ENCODE measurements around the gene NAV2.

The NAV2 gene

GRCh38 chr11:19879307-19880087 is 166.9 kb downstream of the NAV2 start:
- H3K36me3 ChIP-seq (ENCODE audit: control insufficient read depth, insufficient read depth, low read length): peaks cover 46% of the 10 kb centered on the region
- H3K4me1 ChIP-seq (ENCODE audit: control insufficient read depth, insufficient read depth, low read length): no peaks in the 10 kb centered on the region
- no peak overlapping the region for H3K9ac ChIP-seq (ENCODE audit: low read depth, low read length)
- H3K4me3 ChIP-seq (ENCODE audit: low read depth, low read length): no peak overlapping the region
- no peaks in the 10 kb centered on the region for H3K9me3 ChIP-seq (ENCODE audit: control insufficient read depth, insufficient read depth, low read length)
- no peak overlapping the region for H3K27ac ChIP-seq (ENCODE audit: low read depth, low read length)
- H3K27me3 ChIP-seq (ENCODE audit: control insufficient read depth, insufficient read depth, low read length): no peaks in the 10 kb centered on the region

- Histone ChIP-seq H3K9me3 (ENCODE audit: control insufficient read depth, insufficient read depth, low read length) (no peaks in the 10 kb centered on the region), H3K9ac (ENCODE audit: low read depth, low read length) (no peak overlapping the region), H3K36me3 (ENCODE audit: control insufficient read depth, insufficient read depth, low read length) (peaks cover 50% of the 10 kb centered on the region), H3K27me3 (ENCODE audit: control insufficient read depth, insufficient read depth, low read length) (no peaks in the 10 kb centered on the region), H3K4me3 (ENCODE audit: low read depth, low read length) (no peak overlapping the region), H3K4me1 (ENCODE audit: control insufficient read depth, insufficient read depth, low read length) (no peaks in the 10 kb centered on the region), H3K27ac (ENCODE audit: low read depth, low read length) (no peak overlapping the region)
These were observed 167.4 kb downstream of the NAV2 start for GRCh38 chr11:19880088-19880345.

- Histone ChIP-seq H3K9me3 (ENCODE audit: control insufficient read depth, insufficient read depth, low read length) (no peaks in the 10 kb centered on the region), H3K4me3 (ENCODE audit: low read depth, low read length) (no peak overlapping the region)
These were observed 168.5 kb downstream of the NAV2 start for GRCh38 chr11:19881177-19881576.

GRCh38 chr11:19882356-19882755 is 169.7 kb downstream of the NAV2 start:
- peaks cover 60% of the 10 kb centered on the region for H3K36me3 ChIP-seq (ENCODE audit: control insufficient read depth, insufficient read depth, low read length)
- no peak overlapping the region for H3K4me3 ChIP-seq (ENCODE audit: low read depth, low read length)
- H3K4me1 ChIP-seq (ENCODE audit: control insufficient read depth, insufficient read depth, low read length): no peaks in the 10 kb centered on the region
- H3K9me3 ChIP-seq (ENCODE audit: control insufficient read depth, insufficient read depth, low read length): no peaks in the 10 kb centered on the region
- H3K27ac ChIP-seq (ENCODE audit: low read depth, low read length): no peak overlapping the region
- H3K27me3 ChIP-seq (ENCODE audit: control insufficient read depth, insufficient read depth, low read length): no peaks in the 10 kb centered on the region
- H3K9ac ChIP-seq (ENCODE audit: low read depth, low read length): no peak overlapping the region

More at GRCh38 chr11:19881177-19881576, 168.5 kb downstream of the NAV2 start:
- H3K36me3 ChIP-seq (ENCODE audit: control insufficient read depth, insufficient read depth, low read length): peaks cover 53% of the 10 kb centered on the region
- H3K27ac ChIP-seq (ENCODE audit: low read depth, low read length): no peak overlapping the region
- no peaks in the 10 kb centered on the region for H3K4me1 ChIP-seq (ENCODE audit: control insufficient read depth, insufficient read depth, low read length)
- H3K9ac ChIP-seq (ENCODE audit: low read depth, low read length): no peak overlapping the region
- no peaks in the 10 kb centered on the region for H3K27me3 ChIP-seq (ENCODE audit: control insufficient read depth, insufficient read depth, low read length)

GRCh38 chr11:19886498-19886897 is 173.9 kb downstream of the NAV2 start:
- Histone ChIP-seq H3K4me3 (ENCODE audit: low read depth, low read length) (no peak overlapping the region), H3K4me1 (ENCODE audit: control insufficient read depth, insufficient read depth, low read length) (peaks cover 7% of the 10 kb centered on the region), H3K9me3 (ENCODE audit: control insufficient read depth, insufficient read depth, low read length) (no peaks in the 10 kb centered on the region), H3K27me3 (ENCODE audit: control insufficient read depth, insufficient read depth, low read length) (no peaks in the 10 kb centered on the region), H3K9ac (ENCODE audit: low read depth, low read length) (no peak overlapping the region), H3K27ac (ENCODE audit: low read depth, low read length) (no peak overlapping the region), H3K36me3 (ENCODE audit: control insufficient read depth, insufficient read depth, low read length) (peaks cover 61% of the 10 kb centered on the region)

- peaks cover 7% of the 10 kb centered on the region for H3K4me1 ChIP-seq (ENCODE audit: control insufficient read depth, insufficient read depth, low read length)
- H3K9ac ChIP-seq (ENCODE audit: low read depth, low read length): no peak overlapping the region
- H3K27ac ChIP-seq (ENCODE audit: low read depth, low read length): no peak overlapping the region
- H3K9me3 ChIP-seq (ENCODE audit: control insufficient read depth, insufficient read depth, low read length): no peaks in the 10 kb centered on the region
- peaks cover 57% of the 10 kb centered on the region for H3K36me3 ChIP-seq (ENCODE audit: control insufficient read depth, insufficient read depth, low read length)
- no peaks in the 10 kb centered on the region for H3K27me3 ChIP-seq (ENCODE audit: control insufficient read depth, insufficient read depth, low read length)
- no peak overlapping the region for H3K4me3 ChIP-seq (ENCODE audit: low read depth, low read length)
These were observed 175.2 kb downstream of the NAV2 start for GRCh38 chr11:19887842-19888241.

- H3K27ac ChIP-seq (ENCODE audit: low read depth, low read length): no peak overlapping the region
- H3K4me3 ChIP-seq (ENCODE audit: low read depth, low read length): no peak overlapping the region
- no peaks in the 10 kb centered on the region for H3K9me3 ChIP-seq (ENCODE audit: control insufficient read depth, insufficient read depth, low read length)
- peaks cover 52% of the 10 kb centered on the region for H3K36me3 ChIP-seq (ENCODE audit: control insufficient read depth, insufficient read depth, low read length)
- H3K27me3 ChIP-seq (ENCODE audit: control insufficient read depth, insufficient read depth, low read length): no peaks in the 10 kb centered on the region
- H3K9ac ChIP-seq (ENCODE audit: low read depth, low read length): no peak overlapping the region
- peaks cover 7% of the 10 kb centered on the region for H3K4me1 ChIP-seq (ENCODE audit: control insufficient read depth, insufficient read depth, low read length)
These were observed 176.9 kb downstream of the NAV2 start for GRCh38 chr11:19889531-19889930.

- peaks cover 45% of the 10 kb centered on the region for H3K36me3 ChIP-seq (ENCODE audit: control insufficient read depth, insufficient read depth, low read length)
- no peaks in the 10 kb centered on the region for H3K27me3 ChIP-seq (ENCODE audit: control insufficient read depth, insufficient read depth, low read length)
- no peak overlapping the region for H3K4me3 ChIP-seq (ENCODE audit: low read depth, low read length)
- no peak overlapping the region for H3K9ac ChIP-seq (ENCODE audit: low read depth, low read length)
- peaks cover 7% of the 10 kb centered on the region for H3K4me1 ChIP-seq (ENCODE audit: control insufficient read depth, insufficient read depth, low read length)
- peak overlapping the region; percentile 48 for H3K27ac ChIP-seq (ENCODE audit: low read depth, low read length)
- no peaks in the 10 kb centered on the region for H3K9me3 ChIP-seq (ENCODE audit: control insufficient read depth, insufficient read depth, low read length)
These were observed 177.7 kb downstream of the NAV2 start for GRCh38 chr11:19890308-19890707.

GRCh38 chr11:19891022-19891421 is 178.4 kb downstream of the NAV2 start:
- peak overlapping the region; percentile 48 for H3K27ac ChIP-seq (ENCODE audit: low read depth, low read length)
- peaks cover 51% of the 10 kb centered on the region for H3K36me3 ChIP-seq (ENCODE audit: control insufficient read depth, insufficient read depth, low read length)
- H3K9me3 ChIP-seq (ENCODE audit: control insufficient read depth, insufficient read depth, low read length): no peaks in the 10 kb centered on the region
- H3K4me3 ChIP-seq (ENCODE audit: low read depth, low read length): no peak overlapping the region
- no peak overlapping the region for H3K9ac ChIP-seq (ENCODE audit: low read depth, low read length)
- H3K27me3 ChIP-seq (ENCODE audit: control insufficient read depth, insufficient read depth, low read length): no peaks in the 10 kb centered on the region
- H3K4me1 ChIP-seq (ENCODE audit: control insufficient read depth, insufficient read depth, low read length): peaks cover 7% of the 10 kb centered on the region

- no peak overlapping the region for H3K27ac ChIP-seq (ENCODE audit: low read depth, low read length)
- H3K9ac ChIP-seq (ENCODE audit: low read depth, low read length): no peak overlapping the region
- H3K4me1 ChIP-seq (ENCODE audit: control insufficient read depth, insufficient read depth, low read length): peaks cover 7% of the 10 kb centered on the region
- peaks cover 51% of the 10 kb centered on the region for H3K36me3 ChIP-seq (ENCODE audit: control insufficient read depth, insufficient read depth, low read length)
- no peak overlapping the region for H3K4me3 ChIP-seq (ENCODE audit: low read depth, low read length)
- no peaks in the 10 kb centered on the region for H3K27me3 ChIP-seq (ENCODE audit: control insufficient read depth, insufficient read depth, low read length)
- no peaks in the 10 kb centered on the region for H3K9me3 ChIP-seq (ENCODE audit: control insufficient read depth, insufficient read depth, low read length)
These were observed 179.8 kb downstream of the NAV2 start for GRCh38 chr11:19892387-19892786.

GRCh38 chr11:19892876-19893275 is 180.2 kb downstream of the NAV2 start:
- Histone ChIP-seq H3K9me3 (ENCODE audit: control insufficient read depth, insufficient read depth, low read length) (no peaks in the 10 kb centered on the region), H3K9ac (ENCODE audit: low read depth, low read length) (no peak overlapping the region), H3K4me3 (ENCODE audit: low read depth, low read length) (no peak overlapping the region), H3K36me3 (ENCODE audit: control insufficient read depth, insufficient read depth, low read length) (peaks cover 51% of the 10 kb centered on the region), H3K27me3 (ENCODE audit: control insufficient read depth, insufficient read depth, low read length) (no peaks in the 10 kb centered on the region), H3K27ac (ENCODE audit: low read depth, low read length) (no peak overlapping the region), H3K4me1 (ENCODE audit: control insufficient read depth, insufficient read depth, low read length) (peaks cover 7% of the 10 kb centered on the region)
